OCI-LY3 (cell line): ENCODE measurements around the gene GAS7.

Source experiments
- H2AFZ ChIP-seq: fragments of 200-600, 300-600 bp; shearing (Covaris generic); 2 replicates; pipeline ENCODE4 v1.6.0; 2014; ENCODE audit warnings: antibody characterized with exemption, low read depth, low read length
- H3K27ac ChIP-seq: fragments of 200-600, 300-600 bp; sonication (generic); 2 replicates; pipeline ENCODE4 v1.5.1; 2014; ENCODE audit warnings: mild to moderate bottlenecking, low read length, moderate library complexity, mixed read lengths
- H3K27me3 ChIP-seq: fragments of 200-600, 300-600 bp; sonication (generic); 2 replicates; pipeline ENCODE4 v1.6.1; 2014; ENCODE audit warnings: low read depth, low read length, mixed read lengths
- H3K36me3 ChIP-seq: fragments of 200-600, 300-600 bp; sonication (generic); replicated peaks from 2 replicates; pipeline ENCODE3; 2014; ENCODE audit warnings: low read depth, low read length, mixed read lengths
- H3K4me1 ChIP-seq: fragments of 300-600, 200-600 bp; sonication (generic); 2 replicates; pipeline ENCODE4 v1.6.1; 2014; ENCODE audit warnings: low read length, mixed read lengths
- H3K4me2 ChIP-seq: fragments of 200-600, 300-600 bp; sonication (generic); 2 replicates; pipeline ENCODE4 v1.6.1; 2014; ENCODE audit warnings: low read length, mixed read lengths
- H3K4me3 ChIP-seq: fragments of 300-600, 200-600 bp; sonication (generic); 2 replicates; pipeline ENCODE4 v1.5.1; 2014; ENCODE audit warnings: antibody characterized with exemption, mild to moderate bottlenecking, low read length, moderate library complexity
- H3K79me2 ChIP-seq: fragments of 300-600, 200-600 bp; shearing (Covaris generic); 2 replicates; pipeline ENCODE4 v1.6.1; 2014; ENCODE audit warnings: mild to moderate bottlenecking, low read length, mixed read lengths
- H3K9ac ChIP-seq: fragments of 300-600, 200-600 bp; shearing (Covaris generic); 2 replicates; pipeline ENCODE4 v1.6.0; 2014; ENCODE audit warnings: mild to moderate bottlenecking, low read length, moderate library complexity
- H3K9me3 ChIP-seq: fragments of 200-600, 300-600 bp; shearing (Covaris generic); 2 replicates; pipeline ENCODE4 v1.6.1; 2014; ENCODE audit warnings: low read length, mixed read lengths; ENCODE audit not compliant: insufficient read depth
- H4K20me1 ChIP-seq: fragments of 200-600, 300-600 bp; sonication (generic); 2 replicates; pipeline ENCODE4 v1.6.1; 2016; ENCODE audit warnings: low read length, mixed read lengths; ENCODE audit not compliant: insufficient read depth
- CTCF ChIP-seq: fragments of 200-600, 300-600 bp; sonication (generic); IDR thresholded peaks from 2 replicates; pipeline ENCODE4 v1.5.1; 2014; ENCODE audit warnings: antibody characterized with exemption, low read length, low read depth
- EZH2phosphoT487 ChIP-seq: fragments of 200-600 bp; shearing (Covaris generic); IDR thresholded peaks from 2 replicates; pipeline ENCODE4 v1.6.1; 2018; ENCODE audit warnings: antibody characterized with exemption, mixed run types, low read depth

The GAS7 gene

GRCh38 chr17:9897372-9897968, 300.9 kb downstream of the GAS7 start:
- Histone ChIP-seq H3K79me2 (no peaks in the 10 kb centered on the region), H2AFZ (no peak overlapping the region), H3K27ac (no peak overlapping the region), H3K36me3 (no peaks in the 10 kb centered on the region), H3K9me3 (no peaks in the 10 kb centered on the region), H3K27me3 (no peaks in the 10 kb centered on the region), H3K9ac (no peak overlapping the region), H4K20me1 (no peaks in the 10 kb centered on the region), H3K4me1 (no peaks in the 10 kb centered on the region), H3K4me3 (no peak overlapping the region), H3K4me2 (no peak overlapping the region)
- no peak for TF ChIP-seq CTCF
- no peak for TF ChIP-seq EZH2phosphoT487

GRCh38 chr17:9895923-9896322, 302.5 kb downstream of the GAS7 start:
- no peaks in the 10 kb centered on the region for H3K79me2 ChIP-seq
- no peak for TF ChIP-seq EZH2phosphoT487
- no peak for TF ChIP-seq CTCF
- no peak overlapping the region for H3K9ac ChIP-seq
- no peak overlapping the region for H3K27ac ChIP-seq
- no peaks in the 10 kb centered on the region for H3K4me1 ChIP-seq
- H3K4me2 ChIP-seq, result no peak overlapping the region
- H3K36me3 ChIP-seq, result no peaks in the 10 kb centered on the region
- H2AFZ ChIP-seq, result no peak overlapping the region
- H3K9me3 ChIP-seq, result no peaks in the 10 kb centered on the region
- H3K27me3 ChIP-seq, result no peaks in the 10 kb centered on the region
- no peak overlapping the region for H3K4me3 ChIP-seq
- H4K20me1 ChIP-seq, result no peaks in the 10 kb centered on the region

- Histone ChIP-seq H3K27me3 (no peaks in the 10 kb centered on the region), H2AFZ (no peak overlapping the region), H3K27ac (no peak overlapping the region), H3K4me2 (no peak overlapping the region), H3K9me3 (no peaks in the 10 kb centered on the region), H3K9ac (no peak overlapping the region), H3K4me3 (no peak overlapping the region), H3K36me3 (no peaks in the 10 kb centered on the region), H3K79me2 (no peaks in the 10 kb centered on the region), H4K20me1 (no peaks in the 10 kb centered on the region), H3K4me1 (no peaks in the 10 kb centered on the region)
- no peak for TF ChIP-seq EZH2phosphoT487
- no peak for TF ChIP-seq CTCF
These were observed 304.2 kb downstream of the GAS7 start for GRCh38 chr17:9894231-9894630.

GRCh38 chr17:9893411-9894012, 304.9 kb downstream of the GAS7 start:
- Histone ChIP-seq H3K9me3 (no peaks in the 10 kb centered on the region), H3K36me3 (no peaks in the 10 kb centered on the region), H3K27me3 (no peaks in the 10 kb centered on the region), H3K4me1 (no peaks in the 10 kb centered on the region), H3K4me2 (no peak overlapping the region), H2AFZ (no peak overlapping the region), H3K27ac (no peak overlapping the region), H4K20me1 (no peaks in the 10 kb centered on the region), H3K79me2 (no peaks in the 10 kb centered on the region), H3K4me3 (no peak overlapping the region), H3K9ac (no peak overlapping the region)
- TF ChIP-seq EZH2phosphoT487 (no peak), CTCF (no peak)
